ENCODE results near the gene STK36.

- TF ChIP-seq CTCF (conservative IDR thresholded peaks at IDR 0.05): no peak
- TF ChIP-seq ZFX (IDR thresholded peaks at IDR 0.05): no peak
These were observed 49.6 kb downstream of the STK36 start for GRCh38 chr2:218721488-218721887.
